COLO668 (cell line): ENCODE results near the gene NXF3.
"Not testable (repeated sequence)": the region's sequence is repeated elsewhere in the genome, so short reads cannot be mapped to it uniquely, and the experiment has no call there.

ENCODE experiments used
- DNase-seq: peaks from one replicate; lab custom pipeline; 2025; ENCODE audit not compliant: unreplicated experiment; lab: John Stamatoyannopoulos, UW

Gene NXF3

GRCh38 chrX:103092942-103093341 lies at the start of gene NXF3:
Gene NXF3 (minus strand): TSS chrX:103093143. CDS start chrX:103093023, 120 bp downstream.
- DNase-seq = no peak

GRCh38 chrX:103136528-103136927 lies 43.6 kb upstream of the NXF3 start:
- not testable (repeated sequence) for DNase-seq

DNA sequence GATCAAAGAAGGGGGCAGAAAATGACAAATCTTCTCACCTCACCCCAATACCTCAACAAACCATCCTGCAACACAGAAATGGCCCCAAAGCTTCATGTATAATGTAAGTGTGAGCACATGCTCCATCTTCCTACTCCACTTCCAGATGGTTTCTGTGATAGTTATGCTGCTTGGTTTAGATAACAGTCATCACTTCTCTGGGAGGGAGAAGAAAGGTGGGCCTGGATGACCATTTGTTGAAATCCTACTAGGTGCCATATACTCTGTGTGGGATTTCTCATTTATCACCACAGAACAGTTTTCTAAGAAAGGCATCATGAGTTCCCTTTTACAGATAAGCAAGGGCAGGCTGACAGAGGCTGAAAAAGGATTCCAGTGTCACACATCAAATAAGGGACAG lies 31.3 kb upstream of the NXF3 start:
- DNase-seq = no peak

DNA sequence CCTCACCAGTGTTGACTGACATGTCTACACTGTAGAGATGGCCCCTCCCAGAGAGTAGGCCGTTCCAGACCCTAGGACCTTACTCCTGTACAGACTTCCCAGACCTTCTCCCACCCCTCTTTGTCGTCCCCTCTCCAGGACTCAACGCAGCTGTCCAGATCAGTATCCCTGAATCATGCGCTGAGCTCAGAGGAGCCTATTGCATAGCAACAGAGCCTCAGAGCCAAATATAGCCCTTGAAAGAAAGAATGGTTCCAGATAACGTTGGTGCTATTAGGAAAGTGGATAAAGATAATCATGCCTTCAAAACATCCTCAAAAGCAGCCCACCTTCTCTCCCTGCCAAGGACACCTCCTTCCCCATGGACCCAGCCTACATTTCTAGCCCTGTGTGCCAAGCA lies 27.8 kb upstream of the NXF3 start:
- DNase-seq = no peak

GRCh38 chrX:103116970-103117369 lies 24.0 kb upstream of the NXF3 start:
- DNase-seq = not testable (repeated sequence)

GRCh38 chrX:103109497-103109896 lies 16.6 kb upstream of the NXF3 start:
- not testable (repeated sequence) for DNase-seq

- no peak for DNase-seq
Observed at GRCh38 chrX:103107836-103108235, 14.9 kb upstream of the NXF3 start.

DNA sequence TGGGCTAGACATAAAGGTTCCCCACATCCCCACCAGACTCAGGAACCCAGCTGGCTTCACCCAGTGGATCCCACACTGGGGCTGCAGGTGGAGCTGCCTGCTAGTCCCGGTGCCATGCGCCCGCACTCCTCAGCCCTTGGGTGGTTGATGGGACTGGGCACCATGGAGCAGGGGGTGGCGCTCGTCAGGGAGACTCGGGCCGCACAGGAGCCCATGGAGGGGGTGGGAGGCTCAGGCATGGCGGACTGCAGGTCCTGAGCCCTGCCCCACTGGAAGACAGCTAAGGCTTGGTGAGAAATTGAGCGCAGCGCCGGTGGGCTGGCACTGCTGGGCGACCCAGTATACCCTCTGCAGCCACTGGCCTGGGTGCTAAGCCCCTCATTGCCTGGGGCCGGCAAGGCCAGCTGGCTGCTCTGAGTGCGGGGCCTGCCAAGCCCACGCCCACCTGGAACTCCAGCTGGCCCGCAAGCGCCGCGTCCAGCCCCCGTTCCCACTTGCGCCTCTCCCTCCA lies 14.3 kb upstream of the NXF3 start:
- not testable (repeated sequence) for DNase-seq

- not testable (repeated sequence) for DNase-seq
Observed at GRCh38 chrX:103104370-103104769, 11.4 kb upstream of the NXF3 start.

DNA sequence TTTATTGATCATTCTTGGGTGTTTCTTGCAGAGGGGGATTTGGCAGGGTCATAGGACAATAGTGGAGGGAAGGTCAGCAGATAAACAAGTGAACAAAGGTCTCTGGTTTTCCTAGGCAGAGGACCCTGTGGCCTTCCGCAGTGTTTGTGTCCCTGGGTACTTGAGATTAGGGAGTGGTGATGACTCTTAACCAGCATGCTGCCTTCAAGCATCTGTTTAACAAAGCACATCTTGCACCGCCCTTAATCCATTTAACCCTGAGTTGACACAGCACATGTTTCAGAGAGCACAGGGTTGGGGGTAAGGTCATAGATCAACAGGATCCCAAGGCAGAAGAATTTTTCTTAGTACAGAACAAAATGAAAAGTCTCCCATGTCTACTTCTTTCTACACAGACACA lies 10.9 kb upstream of the NXF3 start:
- not testable (repeated sequence) for DNase-seq

GRCh38 chrX:103101299-103102042 lies 8.5 kb upstream of the NXF3 start:
- no peak for DNase-seq

DNA sequence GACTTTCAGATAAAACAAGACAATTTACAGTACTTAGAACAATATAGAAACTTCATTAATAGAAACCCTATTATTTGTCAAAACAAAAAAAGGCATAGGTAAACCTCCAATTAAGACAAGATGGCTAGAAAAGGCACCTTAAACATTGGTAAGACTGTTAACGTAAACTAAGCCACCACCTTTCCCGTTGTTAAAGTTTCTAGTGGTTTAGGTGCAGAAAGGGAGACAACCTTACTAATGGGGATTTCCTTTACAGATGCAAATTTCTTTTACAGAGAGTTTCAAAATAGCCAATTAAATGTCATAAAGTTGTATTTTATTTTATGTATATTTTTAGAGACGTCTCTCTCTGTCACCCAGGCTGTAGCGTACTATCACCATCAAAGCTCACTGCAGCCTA lies 7.5 kb upstream of the NXF3 start:
- DNase-seq = no peak

DNA sequence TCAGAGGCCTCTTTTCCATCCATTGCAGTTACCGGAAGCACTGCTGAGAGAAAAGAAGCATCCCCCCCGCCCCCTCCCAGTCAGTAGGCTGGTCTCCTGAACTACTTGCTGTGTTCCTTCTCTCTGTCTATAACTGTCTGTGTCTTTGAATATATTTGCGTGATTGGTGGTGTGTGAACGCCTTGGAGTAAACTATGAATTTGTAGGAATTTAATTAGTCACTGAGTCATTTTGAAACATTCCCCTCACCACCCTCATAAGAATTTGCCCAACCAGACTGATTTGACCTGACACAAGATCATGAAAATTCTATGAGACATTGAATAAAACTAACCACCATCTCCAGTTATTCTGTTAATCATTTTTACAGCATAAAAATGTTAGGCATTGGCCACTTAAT lies 6.7 kb upstream of the NXF3 start:
- DNase-seq = no peak

- no peak for DNase-seq
Observed at GRCh38 chrX:103098488-103098887, 5.5 kb upstream of the NXF3 start.

GRCh38 chrX:103081051-103081450 lies 11.9 kb downstream of the NXF3 start:
- no peak for DNase-seq

GRCh38 chrX:103073467-103073866 lies 19.5 kb downstream of the NXF3 start:
- DNase-seq = no peak

GRCh38 chrX:103066606-103067005 lies 26.3 kb downstream of the NXF3 start:
- DNase-seq = no peak

- peak; percentile 58 for DNase-seq
Observed at GRCh38 chrX:103063918-103064434, 29.0 kb downstream of the NXF3 start, which contains the start of gene BEX1. Gene BEX1 (minus strand): TSS chrX:103064171. CDS start chrX:103063274, 897 bp downstream.

GRCh38 chrX:103063191-103063845 lies 29.6 kb downstream of the NXF3 start:
- peak; percentile 4 for DNase-seq

GRCh38 chrX:103061486-103061885 lies 31.5 kb downstream of the NXF3 start:
- DNase-seq = no peak

DNA sequence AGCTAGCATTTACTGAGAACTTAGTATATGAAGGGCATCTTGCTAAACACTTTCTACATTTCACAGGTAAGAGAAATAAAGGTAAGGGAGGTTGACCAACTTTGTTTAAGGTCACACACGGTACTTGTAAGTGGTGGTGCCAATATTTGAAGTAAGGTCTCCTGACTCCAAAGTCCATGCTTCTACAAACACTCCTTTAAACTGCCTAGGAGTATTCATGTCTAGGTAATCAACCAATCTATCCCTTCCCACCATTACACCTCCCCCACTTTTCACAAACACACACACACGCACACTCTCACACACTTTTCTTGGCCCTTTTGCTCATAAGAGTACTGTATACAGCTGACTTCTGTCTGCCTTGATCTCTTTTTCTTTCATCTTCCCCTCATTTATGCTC lies 36.0 kb downstream of the NXF3 start:
- DNase-seq = no peak

- DNase-seq = no peak
Observed at GRCh38 chrX:103052625-103053024, 40.3 kb downstream of the NXF3 start.
